ENCODE data around the gene CCDC197.

Gene CCDC197

DNA sequence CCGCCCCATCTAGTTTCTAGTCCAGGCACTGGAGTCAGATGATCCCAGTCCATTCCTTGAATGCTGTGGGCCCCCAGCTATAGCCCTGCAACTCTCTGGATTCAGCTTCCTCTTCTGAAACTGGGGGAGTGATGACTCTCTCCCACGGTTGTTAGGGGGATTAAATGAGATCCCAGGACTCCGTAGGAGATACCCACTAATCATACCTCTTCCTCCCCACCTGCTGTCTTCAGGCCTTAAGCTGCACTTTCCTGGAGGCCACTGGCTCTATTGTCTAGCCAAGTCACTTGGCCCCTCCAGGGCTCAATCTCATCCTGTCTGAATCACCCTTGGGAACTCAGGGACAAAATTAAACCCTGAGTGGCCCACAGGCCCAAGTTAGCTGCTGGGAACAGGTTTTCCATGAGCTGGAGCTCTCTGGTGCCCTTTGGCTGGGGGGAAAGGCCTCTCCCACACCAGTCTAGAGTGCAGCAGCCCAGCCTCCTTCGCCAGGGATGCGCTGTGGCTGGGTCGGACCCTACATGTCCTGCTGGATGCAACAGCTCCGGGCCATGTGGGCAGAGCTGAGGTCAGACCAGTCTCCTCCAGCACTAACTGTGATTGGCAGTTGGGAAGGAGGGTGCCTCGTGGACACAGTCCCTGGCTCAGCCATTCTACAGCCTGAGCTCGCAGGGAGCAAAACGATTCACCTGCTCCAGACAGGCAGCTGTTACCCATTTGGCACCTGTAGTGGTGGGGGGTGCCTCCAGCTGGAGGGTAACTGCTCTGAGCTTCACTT lies 14.7 kb upstream of the CCDC197 start:
- TF ChIP-seq, protein P1, sequence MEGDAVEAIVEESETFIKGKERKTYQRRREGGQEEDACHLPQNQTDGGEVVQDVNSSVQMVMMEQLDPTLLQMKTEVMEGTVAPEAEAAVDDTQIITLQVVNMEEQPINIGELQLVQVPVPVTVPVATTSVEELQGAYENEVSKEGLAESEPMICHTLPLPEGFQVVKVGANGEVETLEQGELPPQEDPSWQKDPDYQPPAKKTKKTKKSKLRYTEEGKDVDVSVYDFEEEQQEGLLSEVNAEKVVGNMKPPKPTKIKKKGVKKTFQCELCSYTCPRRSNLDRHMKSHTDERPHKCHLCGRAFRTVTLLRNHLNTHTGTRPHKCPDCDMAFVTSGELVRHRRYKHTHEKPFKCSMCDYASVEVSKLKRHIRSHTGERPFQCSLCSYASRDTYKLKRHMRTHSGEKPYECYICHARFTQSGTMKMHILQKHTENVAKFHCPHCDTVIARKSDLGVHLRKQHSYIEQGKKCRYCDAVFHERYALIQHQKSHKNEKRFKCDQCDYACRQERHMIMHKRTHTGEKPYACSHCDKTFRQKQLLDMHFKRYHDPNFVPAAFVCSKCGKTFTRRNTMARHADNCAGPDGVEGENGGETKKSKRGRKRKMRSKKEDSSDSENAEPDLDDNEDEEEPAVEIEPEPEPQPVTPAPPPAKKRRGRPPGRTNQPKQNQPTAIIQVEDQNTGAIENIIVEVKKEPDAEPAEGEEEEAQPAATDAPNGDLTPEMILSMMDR (IDR thresholded peaks at IDR 0.05; ENCODE audit: low read depth, low read length) = no peak

DNA sequence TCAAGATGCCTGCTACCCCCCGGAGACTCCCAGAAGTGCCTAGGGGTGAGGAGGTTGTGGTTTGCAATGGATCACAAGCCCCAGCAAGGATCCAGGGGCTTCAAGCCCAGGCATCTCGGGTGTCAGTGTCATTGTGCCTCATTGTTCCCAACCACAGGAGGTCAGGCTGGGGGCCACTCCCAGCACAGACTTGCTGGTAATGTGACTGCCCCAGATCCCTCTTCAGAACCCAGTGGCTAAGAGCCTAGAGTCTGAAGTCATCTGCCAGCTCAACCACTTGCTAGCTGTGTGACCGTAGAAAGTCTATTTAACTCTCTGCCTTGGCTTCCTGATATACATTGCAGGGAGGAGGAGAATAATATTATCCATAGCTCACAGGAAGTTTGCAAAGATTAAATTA lies 13.0 kb upstream of the CCDC197 start:
- in situ Hi-C loops (cut with HindIII; ENCODE audit: low sequenced_read_pairs) = no loop called here
- DNase-seq (ENCODE audit: low read depth, low spot score) = no peak
- TF ChIP-seq, protein P1 (IDR thresholded peaks at IDR 0.05; ENCODE audit: low read depth, low read length) = no peak
- no peak overlapping the region for H3K4me3 ChIP-seq (ENCODE audit: low read depth, low read length)

More for the DNA sequence above, 14.7 kb upstream of the CCDC197 start:
- H3K4me3 ChIP-seq (ENCODE audit: low read depth, low read length) = no peak overlapping the region
- in situ Hi-C loops (cut with HindIII; ENCODE audit: low sequenced_read_pairs) = no loop called here
- DNase-seq (ENCODE audit: low read depth, low spot score) = no peak

DNA sequence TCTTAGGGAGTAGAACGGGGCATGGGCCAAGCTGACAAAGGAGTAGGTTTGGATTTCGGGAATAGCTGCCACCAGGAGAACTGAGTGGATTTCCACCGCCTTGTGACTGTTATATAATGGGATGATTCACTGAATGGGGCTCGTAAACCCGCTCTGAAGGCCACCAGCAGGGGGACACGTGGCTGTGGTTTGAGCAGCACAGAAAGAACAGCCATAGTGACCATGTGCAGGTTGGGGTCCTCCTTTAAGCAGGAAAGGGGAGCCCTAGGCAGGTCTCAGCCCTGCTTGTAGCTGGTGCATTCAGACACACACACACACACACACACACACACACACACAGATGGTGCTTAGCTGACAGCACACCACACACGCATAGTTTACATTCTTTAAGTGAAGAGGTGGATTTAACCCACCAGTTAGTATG lies 12.1 kb upstream of the CCDC197 start:
- in situ Hi-C loops (cut with HindIII; ENCODE audit: low sequenced_read_pairs) = no loop called here
- H3K4me3 ChIP-seq (ENCODE audit: low read depth, low read length) = no peak overlapping the region
- peak; percentile 70 for DNase-seq (ENCODE audit: low read depth, low spot score)

DNA sequence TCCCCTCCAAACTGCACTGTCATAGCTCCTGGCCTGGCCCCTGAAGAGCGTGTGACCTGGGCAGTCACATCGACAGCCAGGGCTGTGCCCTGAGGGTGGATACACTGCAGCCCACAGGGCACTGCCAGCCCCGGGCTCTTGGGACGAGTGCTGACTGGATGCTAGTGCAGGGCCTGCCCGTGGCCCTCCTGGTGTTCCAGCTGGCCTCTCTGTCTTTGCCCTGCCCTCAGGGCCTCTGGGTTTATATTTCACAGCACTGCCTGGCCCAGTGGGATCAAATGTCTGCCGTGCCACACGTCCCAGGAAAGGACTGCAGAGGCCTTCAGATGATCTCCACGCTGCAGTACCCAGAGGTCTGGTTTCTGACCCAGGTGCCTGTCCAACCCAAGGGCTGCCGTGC lies 10.1 kb upstream of the CCDC197 start:
- no peak overlapping the region for H3K4me3 ChIP-seq (ENCODE audit: low read depth, low read length)
- TF ChIP-seq, protein P1 (IDR thresholded peaks at IDR 0.05; ENCODE audit: low read depth, low read length) = no peak
- in situ Hi-C loops (cut with HindIII; ENCODE audit: low sequenced_read_pairs) = no loop called here
- no peak for DNase-seq (ENCODE audit: low read depth, low spot score)

More for the DNA sequence above, 12.1 kb upstream of the CCDC197 start:
- TF ChIP-seq, protein P1 (IDR thresholded peaks at IDR 0.05; ENCODE audit: low read depth, low read length) = peak; percentile 50

- in situ Hi-C loops (cut with HindIII; ENCODE audit: low sequenced_read_pairs) = no loop called here
- no peak for DNase-seq (ENCODE audit: low read depth, low spot score)
- TF ChIP-seq, protein P1 (IDR thresholded peaks at IDR 0.05; ENCODE audit: low read depth, low read length) = no peak
- no peak overlapping the region for H3K4me3 ChIP-seq (ENCODE audit: low read depth, low read length)
These were observed 9.7 kb upstream of the CCDC197 start for GRCh38 chr14:93987376-93987775.

- no peak overlapping the region for H3K4me3 ChIP-seq (ENCODE audit: low read depth, low read length)
- in situ Hi-C loops (cut with HindIII; ENCODE audit: low sequenced_read_pairs) = no loop called here
- no peak for DNase-seq (ENCODE audit: low read depth, low spot score)
- TF ChIP-seq, protein P1 (IDR thresholded peaks at IDR 0.05; ENCODE audit: low read depth, low read length) = no peak
These were observed 9.2 kb upstream of the CCDC197 start for GRCh38 chr14:93987815-93988476.
